HAP-1 (cell line): Measurements from ENCODE around the gene PRM1.

Experiments
- DNase-seq, 2 experiments: peaks; one replicate each; pipeline ENCODE4 v3.0.0-alpha.2; 2016 to 2020; ENCODE audit warnings: low spot score in 2 of 2
- H3K27me3 ChIP-seq: fragments of 250-450 bp; sonication (Bioruptor Pico); 2 replicates; pipeline ENCODE4 v1.5.1; 2020; ENCODE audit warnings: low read depth, mild to moderate bottlenecking, moderate library complexity
- H3K36me3 ChIP-seq: fragments of 250-450 bp; sonication (Bioruptor Pico); replicated peaks from 2 replicates; pipeline ENCODE4 v1.5.1; 2020; ENCODE audit warnings: mild to moderate bottlenecking
- H3K4me1 ChIP-seq: fragments of 250-450 bp; sonication (Bioruptor Pico); 2 replicates; pipeline ENCODE4 v1.5.1; 2020; ENCODE audit warnings: mild to moderate bottlenecking
- H3K4me3 ChIP-seq: fragments of 250-450 bp; sonication (Bioruptor Pico); 2 replicates; pipeline ENCODE4 v1.5.1; 2020; ENCODE audit warnings: mild to moderate bottlenecking, moderate library complexity
- H3K9me3 ChIP-seq: fragments of 250-450 bp; sonication (Bioruptor Pico); 2 replicates; pipeline ENCODE4 v1.5.1; 2020; ENCODE audit warnings: mild to moderate bottlenecking, moderate library complexity
- in situ Hi-C: fragments of 300-500 bp; cut with MboI; formaldehyde crosslinking; loops from 3 replicates; pipeline ENCODE4 v1.14.3; 2020; ENCODE audit warnings: low sequenced_read_pairs, inconsistent platforms, mixed read lengths

Gene PRM1

DNA sequence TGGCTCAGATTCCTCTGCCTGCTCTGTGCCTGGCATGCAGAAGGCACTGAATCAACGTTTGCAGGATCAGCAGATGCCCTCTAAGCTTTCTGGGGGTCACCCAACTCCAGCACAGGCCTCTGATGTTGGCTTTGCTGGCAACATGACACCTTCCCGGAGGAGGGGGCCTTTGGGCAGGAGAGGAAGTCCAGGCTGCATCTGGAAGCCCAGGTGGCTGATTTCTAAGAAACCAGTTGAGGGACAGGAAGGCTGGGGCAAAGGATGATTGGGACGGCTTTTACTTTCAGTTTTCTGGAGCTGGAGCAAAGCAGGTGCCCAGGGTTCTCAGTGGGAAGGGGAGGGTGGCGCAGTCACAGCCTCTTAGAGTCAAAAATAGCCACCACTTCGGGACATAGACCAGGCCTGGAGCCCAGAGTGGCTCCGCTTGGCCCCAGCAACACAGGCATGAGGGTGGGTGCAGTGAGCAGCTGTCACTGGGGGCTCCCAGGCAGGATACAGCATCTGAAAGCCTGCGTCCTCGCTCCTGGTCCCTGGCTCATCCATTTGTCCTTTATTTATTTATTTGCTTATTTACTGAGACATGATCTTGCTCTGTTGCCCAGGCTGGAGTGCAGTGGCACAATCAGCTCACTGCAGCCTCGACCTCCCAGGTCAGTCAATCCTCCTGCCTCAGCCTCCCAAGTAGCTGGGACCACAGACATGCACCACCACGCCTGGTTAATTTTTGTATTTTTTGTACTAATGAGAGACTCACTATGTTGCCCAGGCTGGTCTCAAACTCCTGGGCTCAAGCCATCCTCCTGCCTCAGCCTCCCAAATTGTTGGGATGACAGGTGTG lies 40.3 kb downstream of the PRM1 start:
- no peaks in the 10 kb centered on the region for H3K27me3 ChIP-seq
- no peak for DNase-seq
- no peaks in the 10 kb centered on the region; the same call in 1 of the 2 replicates for H3K4me1 ChIP-seq
- no peaks in the 10 kb centered on the region for H3K9me3 ChIP-seq
- in situ Hi-C loops, result no loop called here
- H3K4me3 ChIP-seq, result no peak overlapping the region
- no peaks in the 10 kb centered on the region for H3K36me3 ChIP-seq

DNA sequence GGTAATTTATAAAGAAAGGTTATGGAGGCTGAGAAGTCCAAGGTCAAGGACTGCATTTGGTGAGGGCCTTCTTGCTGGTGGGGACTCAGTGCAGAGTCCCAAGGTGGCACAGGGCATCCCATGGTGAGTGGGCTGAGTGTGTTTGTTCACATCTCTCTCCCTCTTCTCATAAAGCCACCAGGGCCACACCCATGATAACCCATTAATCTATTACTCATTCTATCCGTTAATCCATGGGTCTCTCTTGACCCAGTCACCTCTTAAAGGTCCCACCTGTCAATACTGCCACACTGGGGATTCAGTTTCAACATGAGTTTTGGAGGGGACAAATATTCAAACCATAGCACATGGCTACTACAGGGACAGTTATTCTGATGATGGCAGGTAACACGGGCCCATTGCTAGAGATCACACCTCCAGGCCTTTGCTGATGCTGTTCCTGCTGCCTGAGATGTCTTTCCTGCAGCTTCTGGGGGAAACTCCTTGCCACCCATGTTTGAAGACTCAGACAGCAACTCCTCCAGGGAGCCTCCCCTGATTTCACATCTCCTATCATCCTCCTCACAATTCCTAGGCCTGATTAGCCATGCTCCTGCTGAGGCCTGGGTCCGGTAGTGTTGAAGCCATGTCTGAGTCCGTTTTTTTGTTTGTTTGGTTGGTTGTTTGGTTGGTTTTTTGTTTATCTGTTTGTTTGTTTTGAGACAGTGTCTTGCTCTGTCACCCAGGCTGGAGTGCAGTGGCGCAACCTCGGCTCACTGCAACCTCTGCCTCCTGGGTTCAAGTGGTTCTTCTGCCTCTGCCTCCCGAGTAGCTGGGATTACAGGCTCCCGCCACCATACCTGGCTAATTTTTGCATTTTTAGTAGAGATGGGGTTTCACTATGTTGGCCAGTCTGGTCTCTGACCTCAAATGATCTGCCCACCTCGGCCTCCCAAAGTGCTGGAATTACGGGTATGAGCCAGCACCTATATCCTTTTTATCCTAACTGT lies 41.2 kb downstream of the PRM1 start:
- no peak overlapping the region for H3K4me3 ChIP-seq
- in situ Hi-C loops, result no loop called here
- H3K36me3 ChIP-seq, result no peaks in the 10 kb centered on the region
- H3K9me3 ChIP-seq, result no peaks in the 10 kb centered on the region
- no peaks in the 10 kb centered on the region for H3K27me3 ChIP-seq
- no peaks in the 10 kb centered on the region; the same call in 1 of the 2 replicates for H3K4me1 ChIP-seq
- no peak for DNase-seq

DNA sequence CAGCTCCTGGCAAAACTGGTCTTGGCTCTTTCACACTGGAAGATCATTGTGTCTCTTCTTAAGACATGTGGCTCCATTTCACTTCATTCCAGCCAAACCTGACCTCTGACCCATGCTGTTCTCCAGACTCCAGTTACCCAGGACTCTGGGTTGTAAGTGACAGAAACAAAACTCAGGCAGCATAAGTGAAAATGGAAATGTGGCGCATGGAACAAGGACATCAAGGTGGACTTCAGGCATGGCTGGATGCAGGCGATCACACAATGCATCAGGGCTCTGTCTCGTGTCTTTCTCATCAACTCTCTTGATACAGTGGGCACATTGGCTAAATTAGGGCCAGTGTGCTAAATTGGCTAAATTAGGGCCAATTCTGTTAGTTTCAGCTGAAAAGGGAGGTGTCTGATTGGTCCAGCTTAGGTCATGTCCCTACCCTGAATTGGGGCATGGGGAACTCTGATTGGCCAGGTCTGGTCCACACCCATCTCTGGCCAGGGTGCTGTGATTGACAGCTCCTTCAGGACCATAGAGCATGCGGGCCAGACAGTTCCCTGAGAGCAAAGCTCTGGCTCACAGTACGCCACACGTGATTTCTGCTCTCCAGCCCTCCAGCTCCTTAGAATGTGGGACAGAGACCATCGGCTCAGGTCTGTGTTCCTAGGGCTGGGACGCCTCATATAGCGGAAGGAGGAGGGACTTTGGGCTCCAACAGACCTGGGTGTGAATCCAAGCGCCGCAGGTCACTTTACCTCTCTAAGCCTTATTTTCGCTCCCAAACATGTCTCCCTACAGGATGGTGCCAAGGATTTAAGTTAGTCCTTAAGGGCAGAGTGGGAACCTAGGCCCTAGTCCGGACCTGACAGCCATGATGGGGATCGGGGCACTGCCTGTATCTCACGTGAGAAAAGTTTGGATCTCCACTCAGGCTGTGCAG lies 42.6 kb downstream of the PRM1 start:
- H3K4me3 ChIP-seq, result no peak overlapping the region
- no peaks in the 10 kb centered on the region for H3K27me3 ChIP-seq
- no peaks in the 10 kb centered on the region for H3K36me3 ChIP-seq
- no peaks in the 10 kb centered on the region for H3K4me1 ChIP-seq
- in situ Hi-C loops, result no loop called here
- DNase-seq, result peak in 1 of 2 experiments; percentile 25
- no peaks in the 10 kb centered on the region for H3K9me3 ChIP-seq

DNA sequence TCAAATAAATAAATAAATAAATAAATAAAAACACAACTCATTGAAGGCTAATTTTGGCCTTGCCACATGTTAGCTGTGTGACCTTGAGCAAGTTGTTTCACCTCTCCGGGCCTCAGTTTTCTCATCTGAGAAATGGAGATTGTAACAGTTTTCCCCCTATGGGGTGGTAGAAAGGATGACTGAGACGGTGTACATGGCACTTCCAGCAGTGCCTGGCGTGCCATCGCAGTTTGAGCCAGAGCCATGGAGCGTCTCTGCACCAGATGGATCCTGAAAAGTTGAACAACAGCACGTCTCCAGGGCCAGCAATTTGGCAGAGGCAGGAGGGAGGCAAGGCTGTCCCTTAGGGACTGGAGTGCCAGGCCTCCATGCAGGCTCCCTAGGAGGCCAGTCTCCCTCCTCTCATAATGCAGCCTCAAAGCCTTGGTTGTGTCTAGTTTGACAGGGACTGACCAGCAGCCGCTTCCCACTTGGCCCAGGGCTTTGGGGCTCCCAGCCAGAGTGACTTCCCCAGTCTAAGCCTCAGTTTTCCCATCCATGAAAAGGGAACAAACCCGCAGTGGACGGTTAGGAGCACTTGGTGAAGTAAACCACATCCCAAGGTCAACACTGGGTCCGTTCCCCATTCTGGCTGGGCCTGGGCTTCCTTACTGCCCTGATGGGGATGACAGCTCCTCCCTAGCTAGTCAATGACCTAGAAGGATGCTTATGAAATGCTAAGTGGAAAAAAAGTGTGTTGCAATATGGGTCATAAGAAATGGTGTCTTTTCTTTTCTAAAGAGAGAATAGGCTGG lies 44.5 kb downstream of the PRM1 start:
- in situ Hi-C loops, result no loop called here
- H3K4me3 ChIP-seq, result no peak overlapping the region
- H3K36me3 ChIP-seq, result no peaks in the 10 kb centered on the region
- H3K4me1 ChIP-seq, result no peaks in the 10 kb centered on the region
- no peaks in the 10 kb centered on the region for H3K27me3 ChIP-seq
- no peaks in the 10 kb centered on the region for H3K9me3 ChIP-seq
- DNase-seq, result no peak

DNA sequence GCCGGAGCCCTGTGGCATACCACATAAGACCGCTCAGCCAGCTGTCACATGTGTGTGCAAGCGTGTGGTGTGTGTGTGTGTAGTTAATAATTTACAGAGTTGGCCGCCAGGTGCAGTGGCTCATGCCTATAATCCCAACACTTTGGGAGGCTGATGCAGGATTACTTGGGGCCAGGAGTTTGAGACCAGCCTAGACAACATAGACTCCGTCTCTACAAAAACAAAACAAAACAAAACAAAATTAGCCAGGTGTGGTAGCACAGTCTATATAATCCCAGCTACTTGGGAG lies 45.5 kb downstream of the PRM1 start:
- no peak for DNase-seq
- Histone ChIP-seq H3K27me3 (no peaks in the 10 kb centered on the region), H3K4me1 (no peaks in the 10 kb centered on the region), H3K36me3 (no peaks in the 10 kb centered on the region), H3K4me3 (no peak overlapping the region), H3K9me3 (no peaks in the 10 kb centered on the region)
- in situ Hi-C loops, result no loop called here

DNA sequence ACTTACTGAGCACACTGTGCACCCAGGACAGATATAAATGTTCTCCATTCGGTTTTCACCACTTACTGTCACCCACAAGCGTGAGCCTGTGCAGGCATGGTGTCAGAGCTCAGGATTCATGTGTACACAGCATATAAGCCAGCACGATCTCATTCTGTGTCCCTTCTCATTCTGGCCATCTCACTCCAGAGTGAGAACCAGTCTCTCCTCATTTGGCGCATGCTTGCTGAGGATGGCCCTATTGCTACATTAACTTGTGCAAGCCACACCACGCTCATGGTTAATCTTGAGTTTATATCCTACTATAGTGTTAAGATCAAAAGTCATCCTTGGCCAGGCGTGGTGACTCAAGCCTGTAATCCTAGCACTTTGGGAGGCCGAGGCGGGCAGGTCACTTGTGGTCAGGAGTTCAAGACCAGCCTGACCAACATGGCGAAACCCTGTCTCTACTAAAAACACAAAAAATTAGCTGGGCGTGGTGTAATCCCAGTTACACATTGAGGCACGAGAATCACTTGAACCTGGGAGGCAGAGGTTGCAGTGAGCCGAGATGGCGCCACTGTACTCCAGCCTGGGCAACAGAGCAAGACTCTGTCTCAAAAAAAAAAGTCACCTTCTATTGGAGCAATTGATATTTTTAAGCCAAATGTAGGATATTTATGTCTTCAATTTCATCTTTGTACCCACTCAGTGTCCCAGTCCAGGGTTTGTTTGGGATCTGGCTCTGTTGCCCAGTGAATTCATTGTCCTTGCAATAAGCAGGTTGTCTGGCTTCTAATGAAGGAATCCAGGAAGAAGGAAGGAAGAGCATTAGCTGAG lies 46.0 kb downstream of the PRM1 start:
- no peak for DNase-seq
- in situ Hi-C loops, result no loop called here
- no peaks in the 10 kb centered on the region for H3K36me3 ChIP-seq

DNA sequence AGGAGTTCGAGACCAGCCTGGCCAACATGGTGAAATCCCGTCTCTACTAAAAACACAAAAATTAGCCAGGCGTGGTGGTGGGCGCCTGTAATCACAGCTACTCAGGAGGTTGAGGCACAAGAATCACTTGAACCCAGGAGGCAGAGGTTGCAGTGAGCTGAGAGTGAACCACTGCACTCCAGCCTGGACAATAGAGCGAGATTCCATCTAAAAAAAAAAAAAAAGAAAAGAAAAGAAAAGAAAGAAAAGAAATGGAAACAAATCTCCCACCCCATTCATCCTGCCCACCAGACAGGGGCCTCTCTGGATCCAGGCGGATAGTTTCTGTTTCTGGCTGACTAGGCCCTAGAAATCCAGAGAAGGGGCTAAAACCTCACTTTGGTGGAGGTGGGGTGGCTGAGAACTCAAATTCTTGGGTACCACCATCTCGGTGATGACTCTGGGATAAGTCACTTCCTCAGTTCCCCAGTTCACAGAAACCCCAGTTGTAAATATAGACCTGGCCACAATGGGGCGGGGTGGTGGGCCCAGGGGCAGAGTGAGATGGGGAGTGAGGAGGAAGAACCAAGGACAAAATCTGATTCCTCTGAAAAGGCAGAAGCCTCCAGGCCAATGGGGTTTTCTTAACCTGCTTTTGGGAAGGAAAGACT lies 47.3 kb downstream of the PRM1 start:
- no peaks in the 10 kb centered on the region for H3K27me3 ChIP-seq
- in situ Hi-C loops, result no loop called here
- H3K36me3 ChIP-seq, result no peaks in the 10 kb centered on the region
- DNase-seq, result no peak
- no peaks in the 10 kb centered on the region for H3K4me1 ChIP-seq
- H3K4me3 ChIP-seq, result no peak overlapping the region
- no peaks in the 10 kb centered on the region for H3K9me3 ChIP-seq

More for the DNA sequence above, 46.0 kb downstream of the PRM1 start:
- Histone ChIP-seq H3K4me3 (no peak overlapping the region), H3K4me1 (no peaks in the 10 kb centered on the region), H3K27me3 (no peaks in the 10 kb centered on the region), H3K9me3 (no peaks in the 10 kb centered on the region)

DNA sequence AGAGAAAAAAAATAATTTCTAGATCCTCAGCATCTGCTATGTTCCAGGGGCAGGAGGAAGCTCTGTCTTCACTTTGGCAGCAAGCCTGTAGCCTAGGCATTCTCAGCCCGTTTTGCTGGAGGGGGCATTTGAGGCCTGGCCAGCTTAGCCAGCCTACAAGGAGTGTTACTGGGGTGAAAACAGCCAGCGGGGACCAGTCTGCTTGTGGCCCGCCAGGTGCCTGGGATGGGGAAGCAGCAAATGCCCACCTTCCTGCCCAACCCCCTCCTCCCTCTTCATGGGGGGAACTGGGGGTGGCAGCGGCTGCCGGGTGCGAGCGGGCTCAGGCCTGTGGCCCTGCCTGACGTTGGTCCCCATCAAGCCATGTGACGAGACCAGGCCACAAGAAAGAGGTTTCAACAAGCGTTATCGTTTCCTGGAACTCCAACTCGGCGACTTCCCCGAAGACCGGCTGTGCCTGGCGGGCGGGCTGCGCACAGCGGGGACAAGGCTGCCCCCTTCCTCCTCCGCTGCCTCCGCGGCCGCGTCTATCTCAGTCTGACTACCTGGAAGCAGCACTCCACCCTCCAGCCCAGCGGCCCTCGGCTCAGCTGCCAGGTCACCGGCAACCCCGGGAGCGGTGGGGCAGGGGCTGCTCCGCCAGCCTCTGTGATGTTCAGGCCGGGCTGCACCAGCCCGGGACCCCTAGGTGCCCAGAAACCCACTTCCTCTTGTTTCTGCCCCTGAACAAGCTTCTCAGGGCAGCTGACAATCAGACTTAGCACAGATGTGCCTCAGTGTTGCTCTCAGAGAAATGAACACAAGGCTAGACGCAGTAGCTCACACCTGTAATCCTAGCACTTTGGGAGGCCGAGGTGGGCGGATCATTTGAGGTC lies 48.0 kb downstream of the PRM1 start:
- H3K36me3 ChIP-seq, result no peaks in the 10 kb centered on the region
- H3K9me3 ChIP-seq, result no peaks in the 10 kb centered on the region
- H3K4me3 ChIP-seq, result no peak overlapping the region
- in situ Hi-C loops, result no loop called here
- DNase-seq, result no peak
- no peaks in the 10 kb centered on the region for H3K27me3 ChIP-seq
- no peaks in the 10 kb centered on the region for H3K4me1 ChIP-seq

DNA sequence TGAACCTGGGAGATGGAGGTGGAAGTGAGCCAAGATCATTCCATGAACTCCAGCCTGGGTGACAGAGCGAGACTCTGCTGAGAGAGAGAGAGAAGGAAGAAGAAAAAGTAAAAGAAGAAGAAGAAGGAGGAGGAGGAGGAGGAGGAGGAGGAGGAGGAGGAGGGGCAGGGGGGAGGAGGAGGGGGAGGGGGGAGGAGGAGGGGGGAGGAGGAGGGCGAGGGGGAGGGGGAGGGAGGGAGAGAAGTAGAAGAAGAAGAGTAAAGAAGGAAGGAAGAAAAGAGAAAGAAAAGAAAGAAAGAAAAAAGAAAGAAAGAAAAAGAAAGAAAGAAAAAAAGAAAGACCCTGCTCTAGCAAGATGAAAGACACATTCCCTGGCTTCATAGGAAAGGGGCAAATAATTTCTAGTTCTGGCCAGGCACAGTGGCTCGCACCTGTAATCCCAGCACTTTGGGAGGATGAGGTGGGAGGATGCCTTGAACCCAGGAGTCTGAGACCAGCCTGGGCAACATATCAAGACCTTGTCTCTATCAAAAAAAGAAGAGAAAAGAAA lies 48.8 kb downstream of the PRM1 start:
- in situ Hi-C loops, result no loop called here
- Histone ChIP-seq H3K4me1 (no peaks in the 10 kb centered on the region), H3K36me3 (no peaks in the 10 kb centered on the region), H3K4me3 (no peak overlapping the region), H3K27me3 (no peaks in the 10 kb centered on the region), H3K9me3 (no peaks in the 10 kb centered on the region)
- DNase-seq, result no peak

DNA sequence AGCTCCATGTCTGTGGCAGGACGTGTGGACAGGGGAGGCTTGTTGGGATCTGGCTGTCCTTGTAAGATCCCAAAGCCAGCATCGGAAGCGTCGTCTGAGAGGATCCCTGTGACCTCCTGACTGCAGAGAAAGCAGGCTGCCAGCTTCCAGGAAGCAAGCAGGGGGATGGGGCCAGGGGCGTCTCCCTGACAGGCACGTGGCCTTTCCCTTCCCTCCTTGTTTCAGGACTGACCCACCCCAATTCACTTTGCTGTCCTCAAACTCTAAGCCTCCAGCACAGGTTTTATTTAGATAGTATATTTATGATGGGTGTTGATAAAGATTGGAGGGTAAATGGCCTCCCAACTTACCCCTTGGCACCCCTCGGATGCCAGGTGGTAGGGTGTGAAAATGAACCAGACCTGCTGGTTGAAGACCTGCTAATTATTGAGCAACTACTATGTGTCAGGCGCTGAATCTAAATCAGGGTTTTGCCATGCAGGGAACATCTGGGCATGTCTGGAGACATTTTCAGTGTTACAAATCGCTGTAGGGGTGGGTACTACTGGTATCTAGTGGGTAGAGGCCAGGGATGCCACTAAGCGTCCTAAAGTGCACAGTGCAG lies 49.7 kb downstream of the PRM1 start:
- Histone ChIP-seq H3K27me3 (no peaks in the 10 kb centered on the region), H3K4me3 (no peak overlapping the region), H3K4me1 (no peaks in the 10 kb centered on the region), H3K36me3 (no peaks in the 10 kb centered on the region), H3K9me3 (no peaks in the 10 kb centered on the region)
- DNase-seq, result no peak
- in situ Hi-C loops, result no loop called here
